Nasal cavity respiratory epithelium epithelial cell of viscerocranial mucosa (primary cell): Measurements from ENCODE around the gene ZBTB33. TPM values are rescaled to one million over a fixed set of nuclear protein-coding genes. Genes with fewer than 3 reads are reported as not detected.

ENCODE experiments used
- total RNA-seq: library from RNA; depleted of rRNA; stranded (reverse); fragments of >200 nt; gene quantifications from 2 replicates; pipeline ENCODE4 v1.2.3, GENCODE V29; 2014

The ZBTB33 gene, protein sequence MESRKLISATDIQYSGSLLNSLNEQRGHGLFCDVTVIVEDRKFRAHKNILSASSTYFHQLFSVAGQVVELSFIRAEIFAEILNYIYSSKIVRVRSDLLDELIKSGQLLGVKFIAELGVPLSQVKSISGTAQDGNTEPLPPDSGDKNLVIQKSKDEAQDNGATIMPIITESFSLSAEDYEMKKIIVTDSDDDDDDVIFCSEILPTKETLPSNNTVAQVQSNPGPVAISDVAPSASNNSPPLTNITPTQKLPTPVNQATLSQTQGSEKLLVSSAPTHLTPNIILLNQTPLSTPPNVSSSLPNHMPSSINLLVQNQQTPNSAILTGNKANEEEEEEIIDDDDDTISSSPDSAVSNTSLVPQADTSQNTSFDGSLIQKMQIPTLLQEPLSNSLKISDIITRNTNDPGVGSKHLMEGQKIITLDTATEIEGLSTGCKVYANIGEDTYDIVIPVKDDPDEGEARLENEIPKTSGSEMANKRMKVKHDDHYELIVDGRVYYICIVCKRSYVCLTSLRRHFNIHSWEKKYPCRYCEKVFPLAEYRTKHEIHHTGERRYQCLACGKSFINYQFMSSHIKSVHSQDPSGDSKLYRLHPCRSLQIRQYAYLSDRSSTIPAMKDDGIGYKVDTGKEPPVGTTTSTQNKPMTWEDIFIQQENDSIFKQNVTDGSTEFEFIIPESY
- 15.0 and 23.6 TPM in 2 replicates for total RNA-seq

DNA sequence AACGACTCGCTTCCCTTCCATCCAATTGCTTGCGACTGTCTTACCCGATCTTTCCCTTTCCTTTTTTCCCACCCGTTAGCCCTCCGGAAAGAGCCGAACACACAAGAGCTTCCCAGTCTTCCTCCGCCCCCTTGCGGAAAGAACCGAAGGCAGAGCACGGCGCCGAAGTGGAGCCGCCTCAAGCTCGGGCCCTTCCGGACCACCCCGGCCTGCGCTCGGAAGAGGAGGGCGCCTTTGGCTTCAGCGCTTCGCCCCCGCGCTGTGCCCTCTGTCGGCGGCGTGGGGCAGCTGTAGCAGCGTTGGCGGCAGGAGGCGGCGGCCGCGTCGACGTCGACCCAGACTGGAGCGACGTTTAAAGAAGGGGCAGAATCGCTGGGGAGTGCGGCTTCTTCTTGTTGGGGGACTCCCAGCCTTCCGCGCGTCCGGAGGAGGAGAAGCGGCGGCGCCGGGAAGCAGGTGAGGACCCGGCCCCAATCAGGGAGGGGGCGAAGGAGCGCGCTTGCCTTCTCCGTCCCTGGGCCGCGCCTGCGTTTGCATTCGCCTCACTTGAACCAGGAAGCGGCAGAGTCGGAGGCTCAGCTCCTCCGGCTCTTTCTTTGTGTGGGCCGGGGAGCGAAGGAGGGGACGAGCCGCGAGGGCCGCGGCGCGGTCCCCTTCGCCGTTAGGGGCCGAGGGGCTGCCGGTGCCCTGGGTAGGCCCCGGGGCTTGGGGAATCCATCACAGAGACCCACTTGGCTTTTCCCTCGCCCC, at the start of gene ZBTB33:
ZBTB33 (plus strand) TSS at position 291 of the 750 bp plus-strand sequence. CDS start 2,604 bp downstream, outside the sequence.

Other genes starting within 250 kb of the ZBTB33 start
- gene RHOXF2B, start 173.1 kb upstream of the ZBTB33 start, total RNA-seq, result not detected in 2 replicates
- not detected in 2 replicates for gene RHOXF1, start 134.9 kb upstream of the ZBTB33 start, total RNA-seq
- gene RHOXF2, start 92.2 kb upstream of the ZBTB33 start, total RNA-seq, result not detected in 2 replicates
- gene TMEM255A, start 60.6 kb downstream of the ZBTB33 start, total RNA-seq, result 0.43 TPM in 1 of 2 replicates, not detected in the other
- not detected in 2 replicates for gene ATP1B4, start 111.3 kb downstream of the ZBTB33 start, total RNA-seq
- gene LAMP2, start 218.5 kb downstream of the ZBTB33 start, total RNA-seq, result 152 and 340 TPM in 2 replicates